Colon (tissue), 2 donors: ENCODE measurements around the gene CPA2.

Experiments
- FAIRE-seq: peaks from 2 replicates; lab custom pipeline; 2012; peaks lifted over from hg19 to GRCh38; lab: Jason Lieb, UNC
- donor health status: control.
- donor health status: control.

CPA2 gene

DNA sequence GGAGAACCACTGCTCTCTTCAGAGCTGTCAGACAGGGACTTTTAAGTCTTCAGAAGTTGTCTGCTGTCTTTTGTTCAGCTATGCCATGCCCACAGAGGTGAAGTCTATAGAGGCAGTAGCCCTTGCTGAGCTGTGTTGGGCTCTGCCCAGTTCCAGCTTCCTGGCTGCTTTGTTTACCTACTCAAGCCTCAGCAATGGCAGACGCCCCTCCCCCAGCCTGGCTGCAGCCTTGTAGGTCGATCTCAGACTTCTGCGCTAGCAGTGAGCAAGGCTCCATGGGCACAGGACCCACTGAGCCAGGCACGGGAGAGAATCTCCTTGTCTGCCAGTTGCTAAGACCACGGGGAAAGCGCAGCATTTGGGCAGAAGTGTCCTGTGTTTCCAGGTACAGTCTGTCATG, 12.1 kb upstream of the CPA2 start:
- no peak for FAIRE-seq

DNA sequence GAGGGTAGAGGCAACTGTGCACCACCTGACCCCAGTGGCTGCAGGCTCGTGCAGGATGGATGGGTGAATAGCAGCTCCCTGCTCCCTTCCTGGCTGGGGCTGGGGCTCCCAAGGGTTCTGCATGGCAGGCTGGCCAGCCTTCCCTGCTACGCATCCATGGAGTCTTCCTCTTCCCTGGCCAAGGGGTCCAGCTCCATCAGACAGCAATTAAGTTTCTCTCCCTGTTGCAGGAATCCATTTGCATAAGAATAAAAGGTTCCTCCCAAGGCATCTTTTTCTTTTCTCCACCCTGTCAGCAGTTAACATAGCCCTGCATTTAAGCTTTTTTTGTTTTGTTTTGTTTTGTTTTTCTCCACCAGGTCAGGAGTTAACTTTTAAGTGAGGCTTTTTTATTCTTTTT, 10.0 kb upstream of the CPA2 start:
- FAIRE-seq: no peak

DNA sequence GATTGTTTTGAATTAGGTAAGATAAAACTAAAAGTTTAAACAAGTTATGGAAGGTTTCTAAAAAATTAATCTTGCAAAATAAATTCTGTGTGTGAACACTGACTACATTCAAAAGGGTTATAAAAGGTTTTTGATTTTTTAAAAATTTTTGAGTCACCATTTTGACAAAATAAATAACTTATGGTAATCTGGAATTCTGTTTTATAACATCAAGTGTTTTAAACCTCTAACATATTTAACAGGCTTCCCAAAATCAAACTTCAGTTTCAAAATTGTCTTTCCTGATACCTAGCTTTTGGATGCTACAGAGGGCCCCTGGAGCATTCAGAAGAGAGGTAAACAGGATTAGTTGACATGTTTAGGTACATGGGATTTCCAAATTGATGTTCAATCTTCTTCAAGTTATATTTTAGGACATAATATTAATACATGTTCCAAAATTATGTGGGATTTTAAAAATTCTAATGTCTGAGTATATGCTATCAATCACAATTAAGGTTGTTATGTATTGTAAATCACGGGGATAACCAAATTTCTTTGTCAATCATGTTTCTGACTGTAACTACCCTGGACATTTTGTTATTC, 8.1 kb upstream of the CPA2 start:
- no peak for FAIRE-seq

DNA sequence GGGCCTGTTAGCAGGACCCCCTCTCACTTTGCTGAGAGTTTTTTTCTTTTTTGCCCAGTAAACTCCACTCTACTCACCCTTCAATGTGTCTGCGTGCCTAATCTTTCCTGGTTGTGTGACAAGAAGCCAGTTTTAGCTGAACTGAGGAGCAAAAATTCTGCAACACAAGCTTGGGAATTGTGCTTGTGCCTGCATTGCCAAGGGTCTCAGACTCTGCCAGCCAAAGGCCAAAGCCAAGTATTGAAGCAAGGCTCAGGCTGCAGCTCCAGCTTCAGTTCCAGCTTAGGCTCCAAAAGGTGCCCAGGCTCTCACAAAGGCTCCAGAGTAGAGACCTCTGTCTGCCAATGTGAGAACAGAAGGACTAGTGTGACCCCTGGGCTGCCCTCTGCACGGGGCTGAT, 4.2 kb upstream of the CPA2 start:
- FAIRE-seq: no peak

DNA sequence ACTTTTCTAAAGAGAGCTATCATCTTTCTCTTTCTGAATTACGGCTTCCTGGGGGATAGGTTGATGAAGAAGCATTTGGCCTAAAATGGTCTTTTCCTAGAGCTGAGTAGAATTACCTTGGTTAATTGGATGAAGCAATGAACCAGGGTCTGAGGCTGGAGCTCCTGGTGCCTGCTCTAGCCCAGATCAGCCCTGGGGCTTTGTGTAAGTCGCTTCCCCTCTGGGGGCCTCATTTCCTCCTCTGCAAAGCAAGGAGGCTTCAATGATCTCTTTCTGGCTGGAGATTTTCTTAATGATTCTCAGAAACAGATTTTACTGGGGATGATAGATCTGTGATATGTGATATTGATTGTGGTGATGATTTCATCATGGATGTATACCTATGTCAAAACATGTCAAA, 3.5 kb upstream of the CPA2 start:
- FAIRE-seq: no peak

DNA sequence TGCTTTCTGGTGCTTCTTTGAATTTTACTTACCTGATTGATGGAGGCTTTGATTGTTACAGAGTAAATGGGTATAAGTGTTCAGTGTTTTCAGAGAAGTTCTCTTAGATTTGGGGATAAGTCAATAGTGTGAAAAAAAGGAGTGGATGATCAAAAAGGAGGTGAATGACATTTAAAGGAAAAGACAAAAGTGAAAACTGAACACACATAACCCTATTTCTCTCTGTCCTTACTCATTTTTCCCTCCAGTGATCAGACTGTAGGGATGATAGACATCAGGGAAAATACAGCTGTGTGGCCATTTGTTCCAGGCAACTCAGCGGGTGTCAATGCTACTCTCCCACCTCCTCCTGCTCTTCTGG, 278 bp downstream of the CPA2 start:
- FAIRE-seq: no peak

DNA sequence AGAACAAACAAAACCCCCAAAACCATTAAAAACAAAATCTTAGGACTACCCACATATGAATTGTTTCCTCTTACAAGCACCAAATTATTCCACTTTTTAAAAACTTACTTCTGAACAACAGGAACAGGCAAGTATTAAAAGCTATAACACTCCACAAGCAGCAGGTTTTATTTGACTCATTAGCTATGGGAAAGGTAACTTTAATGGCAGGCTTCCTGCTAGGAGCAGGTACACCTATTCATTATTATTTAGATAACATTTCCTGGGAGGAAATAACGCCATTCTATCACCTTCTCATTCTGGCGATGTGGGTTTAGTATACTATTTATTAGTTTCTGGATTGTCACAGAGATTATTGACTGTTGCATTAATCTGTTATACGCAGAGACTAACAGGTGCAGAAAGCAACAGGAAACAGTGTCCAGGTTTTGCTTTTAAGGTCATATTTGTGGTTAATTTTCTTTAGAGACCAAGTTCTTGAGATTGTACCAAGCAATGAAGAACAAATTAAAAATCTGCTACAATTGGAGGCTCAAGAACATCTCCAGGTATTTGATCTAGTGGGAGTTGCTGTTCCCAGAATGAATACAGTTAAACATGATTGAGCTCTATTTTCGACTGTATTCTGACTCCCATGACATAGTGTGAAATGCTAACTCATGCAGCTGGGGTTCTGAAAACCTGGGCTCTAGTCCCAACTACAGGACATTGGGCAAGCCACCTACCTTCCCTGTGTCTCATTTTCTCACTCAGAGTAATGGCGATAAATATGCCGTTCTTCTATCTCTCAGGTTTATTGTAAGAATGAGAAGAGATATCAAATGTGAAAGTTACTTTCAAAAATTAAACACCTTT, 2.0 kb downstream of the CPA2 start:
- no peak for FAIRE-seq

DNA sequence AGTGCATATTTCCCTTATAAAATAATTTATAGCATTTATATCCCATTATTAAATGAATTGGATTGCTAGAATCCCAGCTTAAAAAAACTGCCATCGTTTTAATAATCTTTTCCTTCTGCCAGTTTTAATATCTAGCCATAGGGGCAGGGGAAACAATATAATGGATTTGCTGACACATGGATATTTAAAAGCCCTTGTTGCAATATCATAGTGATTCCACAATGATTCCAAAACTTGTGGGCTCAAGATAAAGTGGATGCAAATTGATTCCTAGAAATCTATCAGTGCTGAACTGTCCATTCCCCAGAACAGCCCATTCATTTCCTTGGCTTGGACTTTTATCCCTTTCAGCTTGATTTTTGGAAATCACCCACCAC, 2.6 kb downstream of the CPA2 start:
- no peak for FAIRE-seq

DNA sequence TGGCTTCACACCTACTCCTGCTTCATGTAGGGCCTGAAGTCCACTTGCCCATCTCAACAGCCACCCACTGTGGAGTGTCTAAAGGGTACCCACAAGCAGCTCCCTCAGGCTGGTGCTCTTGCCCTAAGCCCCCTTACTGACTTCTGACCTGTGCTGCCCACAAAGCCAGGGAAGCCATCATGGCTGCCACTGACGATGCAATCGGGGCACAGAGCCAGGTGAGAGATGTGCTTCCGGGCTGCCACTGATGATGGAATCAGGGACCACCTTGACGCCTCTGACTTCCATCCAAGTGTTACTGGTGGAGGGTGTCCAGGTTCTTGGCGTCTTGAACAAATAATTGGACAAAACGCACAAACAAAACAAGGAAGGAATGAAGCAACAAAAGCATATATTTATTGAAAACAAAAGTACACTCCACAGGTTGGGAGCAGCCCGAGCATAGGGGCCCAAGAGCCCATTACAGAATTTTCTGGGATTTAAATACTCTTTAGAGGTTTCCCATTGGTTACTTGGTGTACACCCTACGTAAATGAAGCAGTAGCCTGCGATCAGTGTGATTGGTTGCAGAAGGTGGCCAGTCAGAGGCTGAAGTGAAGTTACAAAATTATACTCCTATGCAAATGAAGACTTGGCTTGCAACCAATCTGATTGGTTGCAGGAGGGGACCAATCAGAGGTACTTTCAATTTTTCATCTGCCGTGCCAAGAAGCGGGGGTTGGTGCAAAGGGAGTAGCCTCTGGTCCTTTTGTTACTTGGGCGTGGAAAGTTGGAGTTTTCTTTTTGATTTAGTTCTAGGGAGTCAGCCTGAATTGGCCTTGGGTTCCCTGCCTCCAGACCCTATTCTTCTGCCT, 4.5 kb downstream of the CPA2 start:
- FAIRE-seq: no peak

DNA sequence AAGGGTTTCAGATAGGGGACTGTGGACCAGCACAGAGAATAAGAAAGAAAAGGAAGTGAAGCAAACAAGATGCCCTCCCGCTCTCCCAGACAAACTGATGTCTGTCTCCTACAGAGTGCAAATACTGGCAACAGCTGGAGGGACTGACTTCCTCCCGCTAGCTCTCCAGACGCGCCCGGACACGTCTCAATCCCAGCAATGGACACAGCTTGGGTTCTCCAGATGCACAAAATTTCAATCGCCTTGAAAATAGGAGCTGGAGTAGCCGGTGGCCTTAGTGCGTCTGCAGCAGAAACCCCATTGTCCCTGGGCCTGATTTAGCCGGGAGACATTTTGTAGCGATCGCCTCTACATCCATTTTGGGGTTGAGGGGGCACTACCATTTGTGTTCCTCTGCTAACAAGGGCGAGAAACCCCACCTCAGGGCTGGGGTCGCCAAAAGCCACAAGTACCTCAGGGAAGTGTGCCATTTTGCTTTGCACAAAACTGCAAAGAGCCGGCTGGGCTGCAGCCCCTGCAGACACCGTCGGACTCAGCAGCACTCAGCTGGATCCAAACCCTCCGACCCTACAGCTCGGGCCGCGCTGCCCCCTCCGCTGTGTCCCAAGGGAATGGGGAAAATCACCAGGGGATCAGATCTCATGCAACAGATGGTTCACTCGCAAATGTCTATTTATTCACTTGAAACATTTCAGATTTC, 5.9 kb downstream of the CPA2 start:
- FAIRE-seq: no peak

DNA sequence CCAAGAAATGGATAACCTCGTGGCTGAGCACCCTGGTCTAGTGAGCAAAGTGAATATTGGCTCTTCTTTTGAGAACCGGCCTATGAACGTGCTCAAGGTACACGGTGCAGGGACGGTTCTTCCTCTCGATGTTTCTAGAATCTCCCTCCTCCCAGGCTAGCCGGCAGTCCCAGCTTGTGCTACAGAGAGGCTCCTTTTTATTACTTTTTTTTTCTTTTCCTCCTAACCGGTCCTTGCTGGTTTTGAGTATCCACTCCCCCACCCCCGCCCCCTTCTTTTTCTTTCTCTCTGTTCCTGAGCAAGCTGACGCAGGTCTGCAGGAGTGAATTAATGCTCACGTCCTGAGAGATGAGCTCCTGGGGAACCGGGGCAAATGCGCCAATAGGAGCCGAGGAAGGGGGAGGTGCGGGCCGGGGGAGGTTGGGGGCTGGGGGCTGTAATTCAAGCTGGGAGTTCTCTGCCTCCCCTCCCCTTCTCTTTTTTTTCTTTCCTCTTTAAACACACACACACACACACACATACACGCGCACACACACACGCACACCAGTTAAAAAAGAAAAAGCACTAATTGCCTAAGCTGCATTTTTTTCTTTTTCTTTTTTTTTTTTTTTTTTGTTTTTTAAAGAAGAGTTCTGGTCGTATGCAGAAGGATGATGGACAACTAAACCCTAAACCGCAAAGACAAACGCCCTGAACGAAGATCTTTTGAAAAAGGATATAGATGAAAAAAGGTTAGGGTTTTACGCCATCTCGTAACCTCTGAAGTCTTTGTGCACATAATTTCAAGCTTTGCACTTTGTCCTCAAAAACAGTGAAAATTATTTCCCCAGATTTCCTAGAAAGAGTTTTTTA, 6.6 kb downstream of the CPA2 start:
- no peak for FAIRE-seq

DNA sequence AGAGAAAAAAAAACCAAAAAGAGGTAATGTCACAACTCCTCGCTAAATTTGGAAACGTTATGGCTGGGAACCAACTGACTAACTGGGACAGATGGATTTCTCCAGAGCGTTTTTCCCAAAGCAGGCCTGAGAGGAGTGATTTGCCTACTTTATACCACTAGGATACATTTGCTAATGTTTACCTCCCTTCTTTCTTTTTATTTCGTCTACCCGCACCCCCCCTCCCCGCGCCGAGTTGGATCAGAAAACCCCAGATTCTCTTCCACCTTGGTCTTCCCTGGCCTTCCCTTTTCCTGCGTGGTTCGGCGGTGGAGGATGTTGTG, 7.2 kb downstream of the CPA2 start:
- no peak for FAIRE-seq

DNA sequence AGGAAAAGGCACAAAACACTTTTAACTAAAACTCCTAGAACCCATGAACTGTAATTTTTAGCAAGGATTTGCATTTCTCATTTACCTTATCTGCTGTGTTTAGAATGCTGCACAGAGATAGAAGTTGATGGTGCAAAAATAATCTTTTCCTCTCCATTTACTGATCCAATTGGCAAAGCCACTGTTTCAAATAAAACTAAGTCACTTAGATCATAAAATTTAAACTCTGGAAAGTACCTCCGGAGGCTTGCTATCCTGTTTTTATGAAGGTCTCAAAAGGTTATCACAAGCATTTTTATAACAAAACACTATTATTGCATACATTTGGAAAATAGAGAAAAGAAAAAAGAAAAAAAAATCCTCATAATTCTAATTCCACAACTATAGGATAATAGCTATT, 7.6 kb downstream of the CPA2 start:
- no peak for FAIRE-seq

DNA sequence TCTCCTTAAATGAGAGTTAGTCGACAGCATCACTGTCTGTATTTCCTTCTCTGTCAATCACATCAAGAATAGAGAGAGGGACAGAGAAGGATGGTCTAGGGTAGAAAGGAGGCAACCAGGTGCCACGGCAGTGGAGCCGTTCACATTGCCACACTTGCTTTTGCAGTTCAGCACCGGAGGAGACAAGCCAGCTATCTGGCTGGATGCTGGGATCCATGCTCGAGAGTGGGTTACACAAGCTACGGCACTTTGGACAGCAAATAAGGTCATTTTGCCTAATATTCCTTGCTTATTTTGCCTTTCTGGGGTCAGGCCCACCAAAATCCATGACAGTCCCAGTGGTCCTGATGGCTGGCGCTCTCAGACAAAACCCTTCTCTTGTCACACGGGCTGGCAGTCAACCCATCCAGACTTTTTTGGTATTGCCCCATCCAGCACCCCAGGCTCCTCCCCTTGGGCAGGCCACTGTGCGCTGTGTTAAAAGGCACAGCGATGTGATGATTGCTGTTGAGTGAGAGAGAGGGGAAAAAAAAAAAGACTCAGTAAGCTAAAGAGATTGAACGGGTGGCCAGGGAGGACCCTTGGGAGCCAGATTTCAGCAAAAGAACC, 8.4 kb downstream of the CPA2 start:
- no peak for FAIRE-seq

DNA sequence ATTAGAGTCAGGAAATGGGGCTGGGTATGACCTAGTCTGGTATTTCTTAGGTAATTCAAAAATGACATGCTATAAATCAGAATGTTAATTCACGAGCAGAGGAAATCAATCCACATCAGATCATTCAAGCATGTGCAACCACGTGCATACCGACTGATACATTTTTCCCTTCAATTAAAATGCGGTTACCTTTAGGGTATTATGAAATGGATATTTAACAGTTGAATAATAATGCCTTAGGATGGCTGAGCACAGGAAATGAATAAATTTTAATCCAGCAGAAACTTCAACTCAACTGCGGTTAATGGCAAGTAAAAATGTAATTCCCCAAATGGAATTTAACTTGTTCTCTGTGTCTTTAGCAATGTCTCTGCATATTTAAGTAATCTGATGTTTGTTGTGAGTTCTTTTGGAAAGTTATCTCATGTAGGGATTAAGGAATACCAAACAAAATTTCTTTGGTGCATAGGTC, 9.2 kb downstream of the CPA2 start:
- FAIRE-seq: no peak

DNA sequence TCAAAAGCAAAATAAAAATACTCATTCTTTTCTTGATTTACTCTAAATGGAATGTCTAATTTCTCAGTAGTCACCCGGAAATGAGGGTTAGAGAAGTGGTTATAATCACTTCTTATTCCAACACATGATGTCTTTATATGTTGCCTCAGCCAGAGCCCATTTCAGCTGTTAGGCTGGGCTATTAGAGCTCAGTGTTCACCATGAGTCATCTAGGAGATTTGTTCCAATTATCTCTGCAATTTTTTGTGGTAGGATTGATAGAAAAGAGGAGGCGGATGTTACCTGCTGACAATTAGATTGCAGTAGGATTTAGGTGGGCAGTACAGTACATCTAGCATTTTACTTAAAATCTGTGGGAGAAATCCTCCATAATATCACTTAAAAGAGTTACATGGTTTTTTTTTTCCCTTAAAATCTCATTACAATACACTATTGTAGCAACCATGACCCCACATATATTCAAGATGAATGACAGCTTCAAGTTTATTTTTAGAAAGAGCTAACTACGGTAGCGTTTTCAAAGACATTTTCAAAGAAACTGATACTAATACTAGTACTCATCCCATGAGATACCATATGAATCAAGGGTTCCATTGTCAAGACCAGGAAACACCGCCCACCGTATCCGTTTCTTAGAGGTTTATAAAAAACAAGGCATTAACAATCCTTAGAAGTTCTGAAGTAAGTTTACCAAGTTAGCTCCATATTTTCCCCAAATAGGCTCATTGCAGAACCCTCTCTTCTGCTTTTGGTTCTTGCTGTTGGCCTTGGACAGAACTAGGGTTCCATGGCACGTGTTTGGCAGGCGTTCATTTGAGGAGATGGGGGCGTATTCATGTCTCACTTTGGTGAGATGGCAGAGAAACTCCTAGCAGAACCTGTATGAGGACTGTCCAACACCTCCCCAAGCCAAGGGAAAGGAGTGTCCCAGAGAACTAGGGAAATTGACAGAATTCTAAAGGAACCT, 10.4 kb downstream of the CPA2 start:
- FAIRE-seq: no peak

DNA sequence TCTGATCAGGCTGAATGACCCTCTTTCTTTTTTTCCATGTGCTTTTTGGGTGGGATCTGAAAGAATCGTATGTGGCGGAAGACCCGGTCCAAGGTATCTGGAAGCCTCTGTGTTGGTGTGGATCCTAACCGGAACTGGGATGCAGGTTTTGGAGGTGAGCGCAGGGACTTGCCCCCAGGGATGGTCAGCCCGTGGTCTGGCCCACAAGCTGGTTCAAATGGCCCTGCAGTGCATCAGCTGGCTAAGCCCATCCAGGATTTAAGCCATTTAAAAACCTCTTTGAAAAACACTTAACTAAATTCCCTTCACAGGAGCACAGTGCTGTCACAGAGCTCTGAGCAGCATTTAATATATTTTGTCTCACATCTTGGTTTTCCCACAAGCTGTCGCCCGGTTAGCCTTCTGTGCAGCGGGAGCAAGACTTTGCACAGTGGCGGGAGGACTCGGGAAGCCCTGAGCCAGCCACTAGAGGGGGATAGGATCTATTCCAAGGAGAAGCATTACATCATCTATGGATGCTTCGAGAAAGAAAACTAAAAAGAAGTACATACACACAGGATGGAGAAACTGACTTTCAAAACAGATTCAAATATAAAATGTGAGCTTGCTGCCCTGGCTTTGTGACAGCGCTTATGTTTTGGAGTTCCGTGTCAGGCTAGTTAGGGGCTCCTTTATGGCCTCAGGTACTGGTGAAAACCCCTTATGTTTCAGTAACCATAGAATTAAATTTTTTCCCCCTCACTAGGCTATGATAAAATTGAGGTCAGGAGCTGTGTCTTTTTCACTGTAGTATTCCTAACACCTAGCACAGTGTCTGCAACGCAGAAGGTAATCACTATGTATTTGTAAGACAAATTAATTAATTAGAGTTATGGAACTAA, 11.3 kb downstream of the CPA2 start:
- FAIRE-seq: no peak

DNA sequence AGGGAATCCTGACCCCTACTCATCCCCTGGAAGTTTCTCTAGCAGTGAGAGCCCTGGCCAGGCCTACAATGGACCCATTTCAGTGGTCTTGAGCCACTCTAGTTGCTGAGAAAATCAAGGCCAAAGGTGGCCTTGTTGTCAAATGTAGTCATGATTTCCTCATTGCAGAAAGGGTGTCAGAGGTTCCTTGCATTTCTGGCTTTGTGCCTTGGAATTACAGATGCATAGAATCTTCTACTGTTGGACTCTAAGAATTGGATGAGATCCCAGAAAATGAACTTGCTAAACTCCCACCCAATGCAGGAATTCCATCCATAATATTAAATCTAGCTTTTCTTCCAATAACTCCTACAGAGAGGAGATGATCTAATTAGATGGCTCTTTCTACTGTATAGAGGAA, 12.2 kb downstream of the CPA2 start:
- FAIRE-seq: no peak

DNA sequence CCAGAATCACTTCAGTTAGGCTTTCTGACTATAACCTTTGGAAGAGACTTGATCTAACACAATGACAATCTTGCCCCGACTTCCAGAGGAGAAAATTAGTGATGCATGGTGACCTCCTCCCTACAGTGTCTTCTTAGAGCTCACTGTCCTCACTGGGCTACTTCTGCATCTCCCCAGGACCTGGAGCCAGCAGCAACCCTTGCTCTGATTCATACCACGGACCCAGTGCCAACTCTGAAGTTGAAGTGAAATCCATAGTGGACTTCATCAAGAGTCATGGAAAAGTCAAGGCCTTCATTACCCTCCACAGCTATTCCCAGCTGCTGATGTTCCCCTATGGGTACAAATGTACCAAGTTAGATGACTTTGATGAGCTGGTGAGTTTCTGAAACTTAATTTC, 12.6 kb downstream of the CPA2 start:
- no peak for FAIRE-seq
